ENCODE data around the gene TFF1. TPM values are rescaled to one million over a fixed set of nuclear protein-coding genes. Genes with fewer than 3 reads are reported as not detected.

Gene TFF1
- total RNA-seq, 1 donor from 2014 or later, result not detected

- H3K27me3 ChIP-seq (ENCODE audit: low read depth), result peaks cover 37% of the 10 kb centered on the region
- intact Hi-C loops (cut with micrococcal nuclease), result no loop called here
- H3K4me1 ChIP-seq, result no peaks in the 10 kb centered on the region
- no peak for TF ChIP-seq CTCF (IDR thresholded peaks at IDR 0.05; ENCODE audit: borderline replicate concordance)
- no peaks in the 10 kb centered on the region for H3K36me3 ChIP-seq
- H3K27ac ChIP-seq (replicated peaks), result no peak within 1 kb of the TSS
- no peak for DNase-seq
- no peak within 1 kb of the TSS for H3K4me3 ChIP-seq
- peaks cover 14% of the 10 kb centered on the region for H3K9me3 ChIP-seq (replicated peaks)
Observed at GRCh38 chr21:42403611-42404231, 37.4 kb upstream of the TFF1 start, which contains the start of gene UBASH3A. TSS of gene UBASH3A (plus strand) at chr21:42403902. CDS start at chr21:42403946, 44 bp downstream.

- no peak overlapping the region for H3K4me3 ChIP-seq
- peaks cover 14% of the 10 kb centered on the region for H3K9me3 ChIP-seq (replicated peaks)
- intact Hi-C loops (cut with micrococcal nuclease), result no loop called here
Observed at GRCh38 chr21:42401820-42402251, 35.5 kb upstream of the TFF1 start.

GRCh38 chr21:42401154-42401553 lies 34.8 kb upstream of the TFF1 start:
- TF ChIP-seq CTCF (IDR thresholded peaks at IDR 0.05; ENCODE audit: borderline replicate concordance), result no peak
- H3K4me3 ChIP-seq, result no peak overlapping the region
- H3K27ac ChIP-seq (replicated peaks), result no peak overlapping the region
- no peaks in the 10 kb centered on the region for H3K4me1 ChIP-seq
- H3K36me3 ChIP-seq, result no peaks in the 10 kb centered on the region
- peaks cover 14% of the 10 kb centered on the region for H3K9me3 ChIP-seq (replicated peaks)
- peaks cover 15% of the 10 kb centered on the region for H3K27me3 ChIP-seq (ENCODE audit: low read depth)
- intact Hi-C loops (cut with micrococcal nuclease), result no loop called here
- DNase-seq, result no peak

More at GRCh38 chr21:42401820-42402251, 35.5 kb upstream of the TFF1 start:
- Histone ChIP-seq H3K27me3 (ENCODE audit: low read depth) (peaks cover 19% of the 10 kb centered on the region), H3K36me3 (no peaks in the 10 kb centered on the region), H3K27ac (replicated peaks) (no peak overlapping the region), H3K4me1 (no peaks in the 10 kb centered on the region)
- no peak for DNase-seq
- no peak for TF ChIP-seq CTCF (IDR thresholded peaks at IDR 0.05; ENCODE audit: borderline replicate concordance)

- H3K27ac ChIP-seq (replicated peaks), result no peak overlapping the region
Observed at GRCh38 chr21:42400525-42400924, 34.2 kb upstream of the TFF1 start.

GRCh38 chr21:42398436-42399028 lies 32.2 kb upstream of the TFF1 start:
- intact Hi-C loops (cut with micrococcal nuclease), result no loop called here
- Histone ChIP-seq H3K27ac (replicated peaks) (no peak overlapping the region), H3K36me3 (no peaks in the 10 kb centered on the region), H3K4me1 (peaks cover 3% of the 10 kb centered on the region), H3K9me3 (replicated peaks) (peaks cover 14% of the 10 kb centered on the region), H3K27me3 (ENCODE audit: low read depth) (peaks cover 1% of the 10 kb centered on the region), H3K4me3 (no peak overlapping the region)
- DNase-seq, result no peak
- TF ChIP-seq CTCF (IDR thresholded peaks at IDR 0.05; ENCODE audit: borderline replicate concordance), result no peak

More at GRCh38 chr21:42400525-42400924, 34.2 kb upstream of the TFF1 start:
- H3K4me1 ChIP-seq, result no peaks in the 10 kb centered on the region
- H3K4me3 ChIP-seq, result no peak overlapping the region
- peaks cover 8% of the 10 kb centered on the region for H3K27me3 ChIP-seq (ENCODE audit: low read depth)
- no peak for TF ChIP-seq CTCF (IDR thresholded peaks at IDR 0.05; ENCODE audit: borderline replicate concordance)
- no peak for DNase-seq
- no peaks in the 10 kb centered on the region for H3K36me3 ChIP-seq
- peaks cover 14% of the 10 kb centered on the region for H3K9me3 ChIP-seq (replicated peaks)
- intact Hi-C loops (cut with micrococcal nuclease), result no loop called here

All from left ventricle myocardium inferior (tissue), 1 donor.